H1 (cell line): ENCODE results near the gene DPY19L3. TPM values are rescaled to one million over a fixed set of nuclear protein-coding genes. Genes with fewer than 3 reads are reported as not detected.

Source experiments
- BACH1 ChIP-seq: IDR thresholded peaks from 2 replicates; pipeline ENCODE4 v1.6.1; 2012; ENCODE audit warnings: low read length, improper control_type of control experiment
- FOSL1 ChIP-seq: IDR thresholded peaks from 2 replicates; pipeline ENCODE4 v1.6.1; 2011; ENCODE audit warnings: mild to moderate bottlenecking, low read depth, low read length, moderate library complexity; ENCODE audit not compliant: insufficient read depth
- RFX5 ChIP-seq: IDR thresholded peaks from 2 replicates; pipeline ENCODE4 v1.6.1; 2011; ENCODE audit warnings: low read depth, low read length, improper control_type of control experiment, borderline replicate concordance
- polyA plus RNA-seq, 7 experiments: library from polyadenylated mRNA; depleted of rRNA in 3 of 7; stranded (reverse) in 5 of 7; unstranded in 2 of 7; fragments of >200 nt in 5 of 7; fragments of 200-250 nt in 2 of 7; gene quantifications; 1 replicate in 5 of 7; 2 replicates in 1 of 7; 4 replicates in 1 of 7; pipeline versions ENCODE4 v1.2.1 to v1.2.3, GENCODE V29; 2011 to 2013; ENCODE audit warnings: missing spikeins in 2 of 7, mixed read lengths in 2 of 7
- total RNA-seq: library from RNA; stranded (reverse); fragmentation: NEBNext Ultra II Directional; extraction: Animal tissue kit (Norgen Biotek cat#: 25700); gene quantifications from 2 replicates; pipeline ENCODE4 v1.2.1, GENCODE V29; 2021

The DPY19L3 gene
- total and polyA plus RNA-seq, 2 of the 8 experiments (the other 6 are each of a cell fraction or from before 2014, with no cell fraction given) = 35.3 to 60.2 TPM

DNA sequence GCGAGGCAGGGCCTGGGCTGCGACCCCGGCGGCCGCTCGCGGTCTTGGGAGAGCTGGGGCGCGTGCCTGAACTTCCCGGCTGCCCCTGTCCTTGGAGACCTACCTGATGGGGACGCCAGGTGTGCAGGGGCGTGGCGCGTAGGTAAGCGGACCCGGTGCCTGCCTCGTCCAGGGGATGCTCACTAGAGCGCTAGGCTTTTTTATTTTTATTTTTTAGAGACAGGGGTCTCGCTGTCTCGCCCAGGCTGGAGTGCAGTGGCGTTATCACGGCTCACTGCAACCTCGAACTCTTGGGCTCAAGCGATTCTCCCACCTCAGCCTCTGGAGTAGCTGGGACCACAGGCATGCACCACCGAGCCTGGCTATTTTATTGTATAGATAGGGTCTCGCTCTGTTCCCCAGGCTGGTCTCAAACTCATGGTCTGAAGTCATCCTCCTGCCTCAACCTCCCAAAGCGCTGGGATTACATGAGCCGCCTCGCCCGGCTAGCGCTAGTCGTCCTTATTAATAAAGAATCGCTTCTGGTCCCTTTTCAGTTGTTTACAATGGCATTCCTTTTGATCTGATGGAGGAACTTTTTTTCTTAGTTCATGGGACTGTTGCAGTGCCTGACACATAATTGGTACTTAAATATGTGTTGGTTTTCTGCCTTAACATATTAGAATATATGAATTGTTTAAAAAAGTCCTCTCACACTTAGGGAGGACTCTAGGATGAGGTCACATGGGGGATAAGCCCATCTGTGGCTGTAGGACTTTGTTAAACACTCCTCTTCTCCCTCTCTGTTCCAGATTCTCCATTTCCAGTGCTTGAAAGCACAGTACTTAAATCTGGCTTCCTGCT, 812 bp downstream of the DPY19L3 start (continued):
- TF ChIP-seq RFX5 (no peak), BACH1 (no peak), FOSL1 (no peak)
- TF ChIP-seq, all 59 proteins: peak for 0
